HS-27A (cell line): ENCODE measurements around the gene NDE1.
A peak's percentile ranks its signal among the peaks of the same experiment; 100 is the strongest.
"Not testable (repeated sequence)": the region's sequence is repeated elsewhere in the genome, so short reads cannot be mapped to it uniquely, and the experiment has no call there.

Source experiments
- DNase-seq: peaks from one replicate; pipeline ENCODE4 v3.0.0-alpha.2; 2012; ENCODE audit warnings: low read depth, missing footprints

NDE1 gene

DNA sequence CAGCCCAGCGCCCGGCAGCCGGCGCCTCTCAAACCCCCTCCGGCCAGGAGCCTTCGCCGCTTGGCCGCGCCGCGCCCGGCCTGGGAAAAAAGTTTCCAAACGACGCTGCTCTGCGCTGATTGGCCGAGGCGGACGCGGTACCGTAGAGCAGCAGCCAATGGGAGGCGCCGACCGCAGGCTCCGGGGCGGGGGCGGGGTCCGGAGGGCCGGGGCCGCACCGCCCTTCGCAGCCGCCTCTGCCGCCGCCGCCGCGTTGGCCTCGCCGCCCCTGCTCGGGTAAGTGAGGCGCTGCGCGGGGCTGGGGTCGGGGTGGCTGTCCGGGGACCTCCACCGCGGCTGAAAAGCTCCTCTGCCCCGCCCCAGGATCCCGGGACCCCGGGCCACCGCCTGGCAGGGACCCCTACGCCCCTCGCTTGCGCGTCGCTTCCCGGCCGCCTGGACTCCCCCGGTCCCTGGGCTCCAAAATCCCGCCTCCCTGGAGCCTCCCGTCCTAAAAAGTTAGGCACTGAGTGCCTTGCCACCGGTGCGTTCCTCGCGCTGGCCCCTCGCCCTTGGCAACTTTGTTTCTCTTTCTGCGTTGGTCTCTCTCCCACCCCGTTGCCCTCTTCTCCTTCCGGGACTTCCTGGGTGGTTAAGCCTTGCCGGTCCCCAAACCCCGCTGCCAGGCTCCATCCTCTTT, at the start of gene NDE1:
Gene NDE1, plus strand, starts transcription at position 227 of the 679 bp plus-strand sequence. CDS start 14,534 bp downstream, outside the sequence.
- no peak for DNase-seq

DNA sequence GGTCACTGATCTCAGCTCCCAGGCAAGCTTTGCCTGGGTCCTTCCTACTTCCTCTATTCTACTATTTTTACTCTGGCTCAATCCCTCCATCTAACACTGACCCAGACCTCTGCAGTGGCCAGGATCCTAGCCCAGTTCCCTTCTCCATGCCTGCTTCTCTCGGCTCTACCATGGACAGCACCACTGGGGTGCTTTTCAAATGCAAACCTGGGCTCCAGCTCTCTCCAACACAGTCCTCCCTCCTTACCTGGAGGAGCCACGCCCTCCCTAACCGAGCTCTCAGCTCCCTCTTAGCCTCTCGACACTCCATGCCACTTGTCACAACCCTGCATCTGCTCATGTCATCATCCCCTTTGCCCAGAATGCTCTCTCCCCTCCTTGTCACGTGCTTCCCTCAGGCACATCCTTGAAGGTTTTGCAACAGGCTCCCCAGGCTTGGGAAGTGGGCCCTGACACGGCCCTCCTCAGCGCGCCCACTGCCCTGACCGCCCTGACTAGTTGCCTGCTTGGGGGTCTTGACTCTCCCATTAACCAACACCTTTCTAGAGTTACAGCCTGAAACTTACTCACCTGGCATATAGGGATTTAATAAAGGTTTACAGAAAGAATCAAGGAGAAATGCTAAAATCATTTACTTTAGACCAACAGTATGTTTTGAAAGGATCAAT, 48.7 kb upstream of the NDE1 start:
- DNase-seq, result no peak

- DNase-seq, result no peak
Measured at GRCh38 chr16:15602285-15603044, 47.6 kb upstream of the NDE1 start.

DNA sequence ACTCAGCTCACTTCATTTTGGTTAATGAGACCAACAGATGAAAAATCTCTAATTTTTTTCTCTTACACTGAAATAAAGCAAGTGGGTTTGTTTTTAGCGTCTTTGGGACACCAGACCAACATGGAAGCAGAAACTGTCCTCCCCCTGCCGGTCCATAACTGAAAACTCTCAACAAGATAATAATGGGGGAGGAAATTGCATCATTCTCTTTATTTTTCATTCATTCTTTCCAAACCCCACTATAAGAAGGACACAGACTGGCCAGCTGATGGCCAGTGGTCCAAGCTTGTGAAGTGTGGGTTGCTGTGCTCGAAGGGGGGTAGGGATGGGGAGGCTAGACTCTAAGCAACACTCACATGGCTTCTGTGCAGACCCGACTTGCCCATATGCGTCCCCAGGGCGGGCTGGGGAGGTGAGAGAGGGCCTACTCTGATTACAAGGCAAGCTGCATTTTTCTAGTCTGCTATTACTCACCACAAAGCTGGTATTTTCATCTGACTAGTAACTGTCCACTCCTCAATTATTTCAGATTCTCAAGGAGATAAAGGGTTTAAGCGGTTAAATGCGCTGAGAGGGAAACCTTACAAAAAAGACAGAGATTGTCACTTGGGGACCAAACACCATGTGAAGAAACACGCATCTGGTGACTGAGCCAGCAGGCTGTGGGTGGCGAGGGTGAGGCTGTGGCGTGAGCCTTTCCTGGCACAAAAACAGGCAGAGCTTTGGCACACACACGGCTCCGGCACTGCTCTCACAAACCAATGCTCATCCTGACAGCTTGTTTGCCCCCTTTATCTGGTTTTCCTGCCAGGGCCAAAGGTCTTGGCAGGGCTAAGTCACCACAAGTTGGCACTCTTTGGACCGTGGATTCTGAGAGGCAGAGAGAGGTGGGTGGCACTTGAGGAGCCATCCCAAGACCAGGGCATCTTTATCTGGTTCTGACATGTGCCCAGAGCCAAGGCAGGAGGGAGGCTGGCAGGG, 45.3 kb upstream of the NDE1 start:
- DNase-seq, result no peak

DNA sequence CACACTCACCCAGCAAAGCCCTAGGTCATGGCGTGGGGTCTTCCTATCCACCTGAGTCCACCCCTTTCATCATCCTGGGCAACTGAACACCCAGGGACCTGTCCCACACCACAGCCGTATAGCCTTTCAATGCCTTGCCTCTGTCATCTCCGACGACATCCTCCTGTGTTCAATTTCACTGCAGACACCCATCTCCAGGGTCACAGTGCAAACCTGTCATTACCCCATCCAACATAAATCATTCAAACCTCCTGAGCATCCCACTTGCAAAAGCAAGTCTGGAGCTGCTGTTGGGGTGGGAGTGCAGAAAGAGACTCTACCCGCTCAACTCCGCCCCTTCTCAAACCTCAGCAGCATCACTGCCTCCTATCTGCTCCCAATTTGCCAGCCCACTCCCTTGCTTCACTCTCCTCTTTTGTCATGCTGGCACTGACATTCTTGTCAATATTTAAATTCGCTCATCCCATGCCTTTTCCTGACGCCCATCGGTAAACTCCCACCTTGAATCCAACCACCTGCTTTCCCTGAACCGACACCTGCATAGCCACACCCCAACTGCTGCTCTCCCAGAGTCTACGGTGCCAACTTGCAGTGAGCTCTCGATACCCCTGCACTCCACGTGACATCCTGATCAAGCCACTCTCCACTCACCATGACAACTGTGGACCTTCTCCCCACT, 44.1 kb upstream of the NDE1 start:
- no peak for DNase-seq

DNA sequence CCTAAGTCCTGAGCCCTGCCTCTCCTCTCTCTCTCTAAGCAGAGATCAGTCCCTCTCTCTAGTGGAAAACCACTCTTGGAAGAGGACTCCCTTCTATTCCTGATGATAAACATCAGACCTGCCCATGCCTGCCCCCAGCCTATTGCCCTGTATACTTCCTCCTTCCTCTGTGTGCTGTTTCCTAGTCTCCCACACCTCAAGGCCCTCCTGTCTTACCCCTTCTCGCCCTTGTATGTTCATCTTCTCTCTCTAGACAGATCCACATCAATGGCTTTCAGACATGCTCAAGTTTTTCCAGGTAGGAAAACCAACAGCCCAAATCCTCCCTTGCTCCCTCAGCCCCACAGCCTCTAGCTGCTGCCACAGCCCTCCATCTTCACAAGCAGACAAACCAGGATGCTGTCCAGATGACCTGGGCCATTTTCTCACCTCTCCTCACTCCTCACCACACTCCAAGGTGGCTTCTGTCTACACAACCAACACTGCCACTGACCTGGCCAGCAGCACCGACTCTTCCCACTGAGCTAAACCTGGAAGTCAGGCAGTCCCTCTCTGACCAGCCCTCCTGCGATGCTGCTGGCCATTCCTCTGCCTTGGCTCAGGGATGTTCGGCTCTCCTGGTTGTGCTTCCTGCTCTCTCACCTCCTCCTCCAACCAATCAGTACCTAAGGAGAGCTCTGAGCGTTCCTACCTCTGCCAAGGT, 43.4 kb upstream of the NDE1 start:
- no peak for DNase-seq

GRCh38 chr16:15607221-15607699, 42.8 kb upstream of the NDE1 start:
- DNase-seq, result not testable (repeated sequence)

- no peak for DNase-seq
Measured at GRCh38 chr16:15607700-15608396, 42.2 kb upstream of the NDE1 start.

DNA sequence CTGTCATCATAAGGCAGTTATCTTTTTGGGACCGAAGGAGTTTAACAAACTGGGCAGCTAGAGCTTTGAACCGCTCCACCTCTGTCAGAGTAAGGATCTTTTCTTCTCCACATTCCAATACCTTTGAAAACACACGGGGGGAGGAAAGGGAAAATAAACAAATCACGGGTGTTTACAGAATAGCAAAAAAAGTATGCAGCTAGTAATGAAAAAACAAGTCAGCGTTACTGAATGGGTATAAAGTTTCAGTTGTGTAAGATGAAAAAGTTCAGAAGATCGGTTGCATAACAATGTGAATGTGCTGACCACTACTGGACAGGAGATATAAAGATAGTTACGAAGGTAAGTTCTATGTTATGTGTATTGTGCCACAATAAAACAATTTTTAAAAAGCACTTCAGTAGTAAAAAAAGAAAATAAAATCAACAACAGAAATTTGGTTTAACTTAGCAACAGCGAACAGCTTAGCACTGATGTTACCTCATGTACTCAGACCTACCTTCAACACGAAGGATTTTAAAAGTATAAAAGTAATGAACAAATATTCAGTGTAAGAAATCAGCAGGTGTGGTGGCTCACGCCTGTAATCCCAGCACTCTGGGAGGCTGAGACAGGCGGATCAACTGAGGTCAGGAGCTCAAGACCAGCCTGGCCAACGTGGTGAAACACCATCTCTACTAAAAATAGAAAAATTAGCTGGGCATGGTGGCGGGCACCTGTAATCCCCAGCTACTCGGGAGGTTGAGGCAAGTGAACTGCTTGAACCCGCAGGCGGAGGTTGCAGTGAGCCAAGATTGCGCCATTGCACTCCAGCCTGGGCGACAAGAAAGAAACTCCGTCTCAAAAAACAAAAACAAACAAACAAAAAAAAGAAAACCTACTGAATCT, 41.4 kb upstream of the NDE1 start:
- no peak for DNase-seq

DNA sequence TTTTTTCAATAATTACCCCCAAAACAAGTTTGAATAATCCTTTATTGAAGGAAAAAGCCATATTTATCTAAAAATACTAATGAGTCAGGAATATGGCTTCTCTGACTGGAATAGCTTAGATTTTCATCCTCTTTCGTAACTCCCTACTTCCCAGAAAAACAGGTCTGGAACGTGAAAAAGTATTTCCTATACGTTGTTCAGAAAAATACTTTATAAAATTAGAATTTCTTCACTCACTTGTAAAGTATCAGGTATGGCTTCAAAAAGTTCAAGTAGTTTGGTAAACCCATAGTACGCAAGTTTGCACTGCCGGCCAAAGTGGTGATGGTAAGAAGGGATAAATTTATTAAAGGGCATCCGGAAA, 40.8 kb upstream of the NDE1 start:
- no peak for DNase-seq

GRCh38 chr16:15610369-15610871, 39.6 kb upstream of the NDE1 start:
- no peak for DNase-seq

GRCh38 chr16:15611610-15612009, 38.4 kb upstream of the NDE1 start:
- no peak for DNase-seq

- no peak for DNase-seq
Measured at GRCh38 chr16:15613676-15614075, 36.4 kb upstream of the NDE1 start.

- no peak for DNase-seq
Measured at GRCh38 chr16:15616012-15616411, 34.0 kb upstream of the NDE1 start.

- DNase-seq, result no peak
Measured at GRCh38 chr16:15616475-15617165, 33.4 kb upstream of the NDE1 start.

- DNase-seq, result no peak
Measured at GRCh38 chr16:15617901-15618300, 32.1 kb upstream of the NDE1 start.

GRCh38 chr16:15618392-15618791, 31.7 kb upstream of the NDE1 start:
- peak; percentile 62 for DNase-seq

- DNase-seq, result no peak
Measured at GRCh38 chr16:15620611-15621195, 29.3 kb upstream of the NDE1 start.
